TTC549 (cell line): ENCODE measurements around the gene ELFN2.
"Not testable (repeated sequence)": the region's sequence is repeated elsewhere in the genome, so short reads cannot be mapped to it uniquely, and the experiment has no call there.

Source experiments
- FAIRE-seq: peaks from 2 replicates; lab custom pipeline; 2012; peaks lifted over from hg19 to GRCh38; lab: Jason Lieb, UNC

Gene ELFN2

GRCh38 chr22:37427135-37427710, at the start of gene ELFN2:
Gene ELFN2 (minus strand): TSS chr22:37427479. CDS start chr22:37375534, 51,945 bp downstream.
- no peak for FAIRE-seq

GRCh38 chr22:37476389-37477329, 49.4 kb upstream of the ELFN2 start:
- FAIRE-seq: no peak

- FAIRE-seq: no peak
Measured at GRCh38 chr22:37474447-37475090, 47.3 kb upstream of the ELFN2 start.

- FAIRE-seq: no peak
Measured at GRCh38 chr22:37473437-37473946, 46.2 kb upstream of the ELFN2 start.

GRCh38 chr22:37472418-37473006, 45.2 kb upstream of the ELFN2 start:
- no peak for FAIRE-seq

- FAIRE-seq: no peak
Measured at GRCh38 chr22:37471727-37472417, 44.6 kb upstream of the ELFN2 start.

- no peak for FAIRE-seq
Measured at GRCh38 chr22:37470087-37470445, 42.8 kb upstream of the ELFN2 start.

GRCh38 chr22:37469416-37470086, 42.3 kb upstream of the ELFN2 start:
- FAIRE-seq: no peak

GRCh38 chr22:37468201-37468695, 41.0 kb upstream of the ELFN2 start:
- FAIRE-seq: not testable (repeated sequence)

GRCh38 chr22:37467391-37467955, 40.2 kb upstream of the ELFN2 start:
- FAIRE-seq: no peak

- FAIRE-seq: no peak
Measured at GRCh38 chr22:37464181-37464580, 36.9 kb upstream of the ELFN2 start.

GRCh38 chr22:37462983-37463382, 35.7 kb upstream of the ELFN2 start:
- FAIRE-seq: no peak

GRCh38 chr22:37462436-37462835, 35.2 kb upstream of the ELFN2 start:
- no peak for FAIRE-seq

GRCh38 chr22:37461961-37462360, 34.7 kb upstream of the ELFN2 start:
- FAIRE-seq: no peak

- no peak for FAIRE-seq
Measured at GRCh38 chr22:37460684-37461083, 33.4 kb upstream of the ELFN2 start.

GRCh38 chr22:37459206-37459605, 31.9 kb upstream of the ELFN2 start:
- no peak for FAIRE-seq

GRCh38 chr22:37457093-37457893, 30.0 kb upstream of the ELFN2 start:
- FAIRE-seq: no peak

GRCh38 chr22:37456346-37456745, 29.1 kb upstream of the ELFN2 start:
- FAIRE-seq: no peak

GRCh38 chr22:37455896-37456295, 28.6 kb upstream of the ELFN2 start:
- FAIRE-seq: no peak
